DMS79 treated with DMSO at 0.1 percent for 48 hours (cell line): ENCODE results near the gene DMAP1.
A peak's percentile ranks its signal among the peaks of the same experiment; 100 is the strongest.
"Not testable (repeated sequence)": the region's sequence is repeated elsewhere in the genome, so short reads cannot be mapped to it uniquely, and the experiment has no call there.

Experiments used
- DNase-seq: peaks from one replicate; lab custom pipeline; 2025; lab: John Stamatoyannopoulos, UW

The DMAP1 gene

GRCh38 chr1:44213222-44214112 is at the start of gene DMAP1:
Gene DMAP1, plus strand, starts transcription at chr1:44213471. Its CDS starts 283 bp downstream, at chr1:44213754.
- peak; percentile 89 for DNase-seq

- DNase-seq: no peak
These were observed 44.7 kb upstream of the DMAP1 start for GRCh38 chr1:44168520-44169098.

- no peak for DNase-seq
These were observed 42.9 kb upstream of the DMAP1 start for GRCh38 chr1:44170281-44170823.

- DNase-seq: no peak
These were observed 38.6 kb upstream of the DMAP1 start for GRCh38 chr1:44174630-44175029.

GRCh38 chr1:44200336-44200735 is 12.9 kb upstream of the DMAP1 start:
- DNase-seq: no peak

GRCh38 chr1:44206545-44206944 is 6.7 kb upstream of the DMAP1 start:
- DNase-seq: not testable (repeated sequence)

- DNase-seq: no peak
These were observed 5.0 kb upstream of the DMAP1 start for GRCh38 chr1:44208226-44208625.

GRCh38 chr1:44210595-44210994 is 2.7 kb upstream of the DMAP1 start:
- no peak for DNase-seq

- no peak for DNase-seq
These were observed 683 bp upstream of the DMAP1 start for GRCh38 chr1:44212355-44213221.

- DNase-seq: peak; percentile 35
These were observed 4.6 kb downstream of the DMAP1 start for GRCh38 chr1:44217809-44218410.

- DNase-seq: no peak
These were observed 5.4 kb downstream of the DMAP1 start for GRCh38 chr1:44218503-44219300.

GRCh38 chr1:44219301-44219626 is 6.0 kb downstream of the DMAP1 start:
- DNase-seq: no peak

GRCh38 chr1:44220001-44220751 is 6.9 kb downstream of the DMAP1 start:
- DNase-seq: no peak

GRCh38 chr1:44220755-44221154 is 7.5 kb downstream of the DMAP1 start:
- no peak for DNase-seq

GRCh38 chr1:44221769-44222168 is 8.5 kb downstream of the DMAP1 start:
- DNase-seq: no peak

GRCh38 chr1:44222397-44223186 is 9.3 kb downstream of the DMAP1 start:
- DNase-seq: no peak

- DNase-seq: no peak
These were observed 9.9 kb downstream of the DMAP1 start for GRCh38 chr1:44223187-44223610.

- no peak for DNase-seq
These were observed 12.5 kb downstream of the DMAP1 start for GRCh38 chr1:44225761-44226160.

GRCh38 chr1:44227211-44227610 is 13.9 kb downstream of the DMAP1 start:
- no peak for DNase-seq
